ENCODE results near the gene ARSG. TPM values are rescaled to one million over a fixed set of nuclear protein-coding genes. Genes with fewer than 3 reads are reported as not detected.
"Not testable (repeated sequence)": the region's sequence is repeated elsewhere in the genome, so short reads cannot be mapped to it uniquely, and the experiment has no call there.

The ARSG gene
- total RNA-seq, 2 experiments from 2014 or later, result 11.7 to 13.8 TPM

DNA sequence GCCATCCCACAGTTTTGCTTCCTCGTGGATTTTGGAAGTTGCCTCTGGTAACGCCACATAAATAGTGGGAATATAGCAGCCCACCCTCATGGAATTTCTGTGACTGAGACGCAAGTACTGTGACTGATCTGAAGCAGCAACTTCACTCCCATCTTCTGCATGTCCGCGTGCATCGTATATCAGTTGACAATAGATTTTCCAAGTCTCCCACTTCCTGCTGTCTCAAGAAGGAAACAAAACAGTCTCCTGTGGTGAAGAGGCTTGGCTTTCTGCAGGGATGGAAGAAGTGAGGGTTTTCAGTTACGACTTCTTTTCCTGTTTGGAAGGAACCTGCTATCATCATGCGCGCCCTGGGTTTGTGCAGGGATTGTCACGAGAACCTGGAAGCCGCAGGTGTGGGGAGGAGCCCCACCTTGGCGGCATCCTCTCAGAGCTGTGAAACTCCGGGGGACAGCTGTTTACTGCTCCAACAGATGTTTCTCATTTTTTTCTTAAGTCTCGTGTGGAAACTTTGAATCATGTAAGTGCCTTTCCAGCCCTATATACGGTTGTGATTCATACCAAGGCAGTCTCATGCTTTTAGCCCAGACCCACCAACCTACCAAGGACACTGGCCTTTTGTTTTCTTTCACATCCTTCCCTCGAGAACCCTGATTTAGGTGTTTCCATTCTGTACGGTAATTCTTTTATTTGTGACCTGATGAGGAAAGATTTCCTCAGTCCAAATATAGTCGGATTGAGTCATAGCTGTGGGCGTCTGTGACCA is 108.5 kb downstream of the ARSG start:
- H3K36me3 Mint-ChIP-seq (ENCODE audit: low read depth), result peaks cover 19% of the 10 kb centered on the region
- no peaks in the 10 kb centered on the region for H3K27me3 Mint-ChIP-seq
- H3K27ac Mint-ChIP-seq, result peak overlapping the region; percentile 90
- peak; percentile 52 for DNase-seq
- peaks cover 41% of the 10 kb centered on the region for H3K4me1 Mint-ChIP-seq
- ChIA-PET POLR2A (interaction anchor here (1.4 kb wide), 1 partner anchor 108 kb away, joined by 5 read pairs; the partner anchor contains the start of gene ARSG), CTCF (interaction anchor here (0.5 to 4.5 kb wide), 21 partner anchors 8 to 390 kb away, joined by 3 to 25 read pairs (median 4); partner anchors contain the start of genes AMZ2, ARSG and SLC16A6)
- peaks cover 13% of the 10 kb centered on the region for H3K9me3 Mint-ChIP-seq
- no peak overlapping the region for H3K4me3 Mint-ChIP-seq

GRCh38 chr17:68400404-68400735 is 109.1 kb downstream of the ARSG start:
- peaks cover 16% of the 10 kb centered on the region for H3K9me3 Mint-ChIP-seq
- no peak for DNase-seq
- H3K27me3 Mint-ChIP-seq, result no peaks in the 10 kb centered on the region
- peak overlapping the region; percentile 90 for H3K27ac Mint-ChIP-seq
- H3K4me3 Mint-ChIP-seq, result no peak overlapping the region
- peaks cover 41% of the 10 kb centered on the region for H3K4me1 Mint-ChIP-seq
- CTCF ChIA-PET, result interaction anchor here (1.6 to 4.5 kb wide), 4 partner anchors 14 to 55 kb away, joined by 4 to 25 read pairs (median 12); no protein-coding TSS in a partner anchor
- peaks cover 18% of the 10 kb centered on the region for H3K36me3 Mint-ChIP-seq (ENCODE audit: low read depth)
- POLR2A ChIA-PET, result no interaction called here

DNA sequence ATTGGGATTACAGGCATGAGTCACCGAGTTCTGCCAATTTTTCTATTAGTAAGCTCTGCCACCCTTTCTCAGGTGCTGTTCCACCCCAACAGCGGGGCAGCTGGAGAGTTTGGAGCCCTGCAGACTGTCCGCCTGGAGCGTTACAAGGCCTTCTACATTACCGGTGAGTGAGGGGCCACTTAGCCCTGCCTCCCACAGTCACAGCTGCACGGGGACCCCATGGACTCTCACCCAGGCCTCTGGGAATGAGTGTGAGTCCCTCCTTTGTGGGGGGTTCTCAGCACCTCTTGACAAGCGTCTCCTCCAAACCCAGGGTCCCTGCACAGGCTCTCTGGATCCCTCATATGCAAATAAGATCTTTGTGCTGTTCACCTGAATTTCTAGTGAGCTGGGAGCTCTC is 110.0 kb downstream of the ARSG start:
- H3K9me3 Mint-ChIP-seq, result peaks cover 20% of the 10 kb centered on the region
- H3K36me3 Mint-ChIP-seq (ENCODE audit: low read depth), result peaks cover 23% of the 10 kb centered on the region
- no peaks in the 10 kb centered on the region for H3K27me3 Mint-ChIP-seq
- ChIA-PET CTCF (interaction anchor here (0.6 to 4.5 kb wide), 3 partner anchors 13 to 170 kb away, joined by 3 to 25 read pairs (median 5); no protein-coding TSS in a partner anchor), POLR2A (no interaction called here)
- H3K4me1 Mint-ChIP-seq, result peaks cover 40% of the 10 kb centered on the region
- no peak for DNase-seq
- H3K27ac Mint-ChIP-seq, result peak overlapping the region; percentile 36
- H3K4me3 Mint-ChIP-seq, result no peak overlapping the region

- POLR2A ChIA-PET, result no interaction called here
- H3K9me3 Mint-ChIP-seq, result peaks cover 35% of the 10 kb centered on the region
- H3K27ac Mint-ChIP-seq, result no peak overlapping the region
- peaks cover 31% of the 10 kb centered on the region for H3K4me1 Mint-ChIP-seq
- DNase-seq, result no peak
- H3K27me3 Mint-ChIP-seq, result peaks cover 3% of the 10 kb centered on the region
- H3K36me3 Mint-ChIP-seq (ENCODE audit: low read depth), result peaks cover 38% of the 10 kb centered on the region
- H3K4me3 Mint-ChIP-seq, result no peak overlapping the region
- CTCF ChIA-PET, result no interaction called here
Measured at GRCh38 chr17:68403122-68403521, 111.8 kb downstream of the ARSG start.

- H3K27ac Mint-ChIP-seq, POLR2A ChIA-PET, DNase-seq, H3K4me3 Mint-ChIP-seq, H3K27me3 Mint-ChIP-seq, CTCF ChIA-PET: not testable (repeated sequence)
- peaks cover 25% of the 10 kb centered on the region for H3K4me1 Mint-ChIP-seq
- H3K9me3 Mint-ChIP-seq, result peaks cover 35% of the 10 kb centered on the region
- H3K36me3 Mint-ChIP-seq (ENCODE audit: low read depth), result peaks cover 38% of the 10 kb centered on the region
Measured at GRCh38 chr17:68403837-68404236, 112.5 kb downstream of the ARSG start.

GRCh38 chr17:68407656-68408055 is 116.4 kb downstream of the ARSG start:
- H3K36me3 Mint-ChIP-seq (ENCODE audit: low read depth), result peaks cover 35% of the 10 kb centered on the region

GRCh38 chr17:68413597-68414560 is 122.6 kb downstream of the ARSG start:
- ChIA-PET POLR2A (interaction anchor here (1.0 kb wide), 1 partner anchor 60 kb away, joined by 8 read pairs; no protein-coding TSS in a partner anchor), CTCF (interaction anchor here (1.0 to 1.3 kb wide), 3 partner anchors 13 to 15 kb away, joined by 3 to 5 read pairs (median 5); no protein-coding TSS in a partner anchor)
- H3K4me1 Mint-ChIP-seq, result peaks cover 28% of the 10 kb centered on the region
- peak overlapping the region; percentile 84 for H3K4me3 Mint-ChIP-seq
- H3K36me3 Mint-ChIP-seq (ENCODE audit: low read depth), result peaks cover 39% of the 10 kb centered on the region
- peak; percentile 76 for DNase-seq
- H3K9me3 Mint-ChIP-seq, result peaks cover 35% of the 10 kb centered on the region
- H3K27ac Mint-ChIP-seq, result peak overlapping the region; percentile 90
- H3K27me3 Mint-ChIP-seq, result not testable (repeated sequence)

More at GRCh38 chr17:68407656-68408055, 116.4 kb downstream of the ARSG start:
- H3K4me3 Mint-ChIP-seq, POLR2A ChIA-PET, H3K27ac Mint-ChIP-seq, H3K27me3 Mint-ChIP-seq, H3K4me1 Mint-ChIP-seq, DNase-seq: not testable (repeated sequence)
- peaks cover 40% of the 10 kb centered on the region for H3K9me3 Mint-ChIP-seq
- CTCF ChIA-PET, result interaction anchor here (1.6 to 1.7 kb wide), 2 partner anchors 9 to 15 kb away, joined by 4 to 6 read pairs; no protein-coding TSS in a partner anchor

- CTCF ChIA-PET, result interaction anchor here (1.3 kb wide), 1 partner anchor 16 kb away, joined by 3 read pairs; no protein-coding TSS in a partner anchor
- H3K27me3 Mint-ChIP-seq, DNase-seq, POLR2A ChIA-PET: not testable (repeated sequence)
- Mint-ChIP-seq H3K27ac (peak overlapping the region; percentile 90), H3K4me3 (peak overlapping the region; percentile 84), H3K36me3 (ENCODE audit: low read depth) (peaks cover 47% of the 10 kb centered on the region), H3K4me1 (peaks cover 28% of the 10 kb centered on the region), H3K9me3 (peaks cover 35% of the 10 kb centered on the region)
Measured at GRCh38 chr17:68414901-68415300, 123.6 kb downstream of the ARSG start.

DNA sequence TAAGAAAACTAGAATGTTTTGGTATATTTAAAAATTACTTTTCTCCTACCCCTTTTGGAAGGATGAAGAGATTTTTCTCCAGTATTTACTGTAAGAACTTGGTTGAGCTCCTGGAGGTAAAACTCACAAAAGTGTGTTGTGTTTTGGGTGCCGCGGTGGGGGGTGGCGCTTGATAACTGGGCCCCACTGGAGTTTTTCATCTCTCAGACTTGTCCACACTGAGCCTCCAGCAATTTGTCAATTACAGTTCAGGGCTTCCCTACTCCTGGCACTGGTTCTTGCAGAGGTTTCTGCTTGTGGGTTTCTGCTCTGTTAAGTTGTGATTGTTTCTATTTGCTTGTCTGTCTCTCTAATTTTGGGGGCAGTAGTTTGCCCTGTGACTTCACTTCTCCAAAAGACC is 126.0 kb downstream of the ARSG start:
- Mint-ChIP-seq H3K27me3 (no peaks in the 10 kb centered on the region), H3K4me3 (no peak overlapping the region), H3K9me3 (peaks cover 29% of the 10 kb centered on the region), H3K36me3 (ENCODE audit: low read depth) (peaks cover 60% of the 10 kb centered on the region), H3K27ac (no peak overlapping the region), H3K4me1 (peaks cover 30% of the 10 kb centered on the region)
- CTCF ChIA-PET, result interaction anchor here (2.5 kb wide), 1 partner anchor 19 kb away, joined by 9 read pairs; no protein-coding TSS in a partner anchor
- no peak for DNase-seq
- POLR2A ChIA-PET, result no interaction called here

- no peak for DNase-seq
- POLR2A ChIA-PET, result no interaction called here
- H3K9me3 Mint-ChIP-seq, result peaks cover 29% of the 10 kb centered on the region
- peaks cover 30% of the 10 kb centered on the region for H3K4me1 Mint-ChIP-seq
- no peak overlapping the region for H3K27ac Mint-ChIP-seq
- peaks cover 59% of the 10 kb centered on the region for H3K36me3 Mint-ChIP-seq (ENCODE audit: low read depth)
- no peak overlapping the region for H3K4me3 Mint-ChIP-seq
- H3K27me3 Mint-ChIP-seq, result no peaks in the 10 kb centered on the region
- CTCF ChIA-PET, result interaction anchor here (1.1 to 2.5 kb wide), 2 partner anchors 12 to 17 kb away, joined by 3 to 9 read pairs; no protein-coding TSS in a partner anchor
Measured at GRCh38 chr17:68418876-68419275, 127.6 kb downstream of the ARSG start.

DNA sequence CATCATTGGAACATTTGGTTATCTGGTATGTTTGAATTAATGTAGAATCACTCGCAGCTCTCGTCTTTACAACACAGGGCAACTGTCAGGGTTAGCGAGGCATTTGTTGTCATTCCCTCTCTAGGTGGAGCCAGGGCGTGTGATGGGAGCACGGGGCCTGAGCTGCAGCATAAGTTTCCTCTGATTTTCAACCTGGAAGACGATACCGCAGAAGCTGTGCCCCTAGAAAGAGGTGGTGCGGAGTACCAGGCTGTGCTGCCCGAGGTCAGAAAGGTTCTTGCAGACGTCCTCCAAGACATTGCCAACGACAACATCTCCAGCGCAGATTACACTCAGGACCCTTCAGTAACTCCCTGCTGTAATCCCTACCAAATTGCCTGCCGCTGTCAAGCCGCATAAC is 128.8 kb downstream of the ARSG start:
- Mint-ChIP-seq H3K27ac (no peak overlapping the region), H3K4me1 (peaks cover 18% of the 10 kb centered on the region), H3K27me3 (no peaks in the 10 kb centered on the region), H3K9me3 (peaks cover 18% of the 10 kb centered on the region), H3K36me3 (ENCODE audit: low read depth) (peaks cover 52% of the 10 kb centered on the region), H3K4me3 (no peak overlapping the region)
- CTCF ChIA-PET, result interaction anchor here (1.0 kb wide), 1 partner anchor 21 kb away, joined by 3 read pairs; no protein-coding TSS in a partner anchor
- no peak for DNase-seq
- POLR2A ChIA-PET, result no interaction called here

- no peak overlapping the region for H3K27ac Mint-ChIP-seq
- peaks cover 43% of the 10 kb centered on the region for H3K36me3 Mint-ChIP-seq (ENCODE audit: low read depth)
- H3K4me1 Mint-ChIP-seq, result peaks cover 5% of the 10 kb centered on the region
- peaks cover 6% of the 10 kb centered on the region for H3K9me3 Mint-ChIP-seq
- no peak for DNase-seq
- H3K4me3 Mint-ChIP-seq, result no peak overlapping the region
- POLR2A ChIA-PET, result no interaction called here
- H3K27me3 Mint-ChIP-seq, result no peaks in the 10 kb centered on the region
- CTCF ChIA-PET, result interaction anchor here (2.3 kb wide), 1 partner anchor 11 kb away, joined by 9 read pairs; no protein-coding TSS in a partner anchor
Measured at GRCh38 chr17:68421486-68421885, 130.2 kb downstream of the ARSG start.

All from activated CD4-positive, alpha-beta T cell treated with anti-CD3 and anti-CD28 coated beads, Interleukin-2, amount 10 ng/mL, durations not matched to agents 7 days and 5 days (primary cell).